HK-2 (cell line): ENCODE measurements around the gene OR2L2.
"Not testable (repeated sequence)": the region's sequence is repeated elsewhere in the genome, so short reads cannot be mapped to it uniquely, and the experiment has no call there.

Experiments used
- DNase-seq: peaks from one replicate; pipeline ENCODE4 v3.0.0-alpha.2; 2018; ENCODE audit not compliant: unreplicated experiment

The OR2L2 gene, protein sequence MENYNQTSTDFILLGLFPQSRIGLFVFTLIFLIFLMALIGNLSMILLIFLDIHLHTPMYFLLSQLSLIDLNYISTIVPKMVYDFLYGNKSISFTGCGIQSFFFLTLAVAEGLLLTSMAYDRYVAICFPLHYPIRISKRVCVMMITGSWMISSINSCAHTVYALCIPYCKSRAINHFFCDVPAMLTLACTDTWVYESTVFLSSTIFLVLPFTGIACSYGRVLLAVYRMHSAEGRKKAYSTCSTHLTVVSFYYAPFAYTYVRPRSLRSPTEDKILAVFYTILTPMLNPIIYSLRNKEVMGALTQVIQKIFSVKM

DNA sequence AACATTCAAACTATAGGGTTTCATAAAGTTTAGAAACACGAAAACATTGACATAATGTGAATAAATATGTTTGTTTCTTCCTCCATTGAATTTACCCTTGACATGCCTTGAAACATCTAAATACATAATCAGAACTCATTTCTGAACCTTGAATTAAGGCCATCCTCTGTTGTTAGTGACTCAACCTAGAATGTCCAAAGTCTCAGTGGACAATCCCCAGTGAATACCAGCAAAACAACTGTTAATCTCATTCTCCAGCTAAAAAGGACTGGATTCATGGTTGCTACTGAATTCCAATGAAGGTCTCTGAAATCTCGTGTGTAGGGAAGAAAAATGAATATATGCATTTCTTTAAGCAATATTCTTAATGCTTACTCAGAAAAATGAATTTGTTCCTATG lies at the start of gene OR2L2:
Gene OR2L2, plus strand, starts transcription at position 301 of the 400 bp plus-strand sequence. CDS start 8,198 bp downstream, outside the sequence.
- no peak for DNase-seq

DNA sequence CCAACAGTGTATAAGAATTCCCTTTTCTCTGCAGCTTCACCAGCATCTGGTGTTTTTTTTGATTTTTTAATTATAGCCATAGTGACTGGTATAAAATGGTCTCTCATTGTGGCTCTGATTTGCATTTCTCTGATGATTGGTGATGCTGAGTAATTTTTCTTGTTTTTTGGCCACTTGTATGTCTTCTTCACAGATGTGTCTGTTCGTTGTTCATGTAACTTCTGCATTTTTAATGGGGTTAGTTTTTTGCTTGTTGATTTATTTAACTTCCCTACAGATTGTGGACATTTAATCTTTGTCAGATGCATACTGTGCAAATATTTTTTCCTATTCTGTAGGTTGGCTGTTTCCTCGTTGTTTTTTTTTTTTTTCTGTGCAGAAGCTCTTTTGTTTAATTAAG lies 36.9 kb upstream of the OR2L2 start:
- DNase-seq = no peak

DNA sequence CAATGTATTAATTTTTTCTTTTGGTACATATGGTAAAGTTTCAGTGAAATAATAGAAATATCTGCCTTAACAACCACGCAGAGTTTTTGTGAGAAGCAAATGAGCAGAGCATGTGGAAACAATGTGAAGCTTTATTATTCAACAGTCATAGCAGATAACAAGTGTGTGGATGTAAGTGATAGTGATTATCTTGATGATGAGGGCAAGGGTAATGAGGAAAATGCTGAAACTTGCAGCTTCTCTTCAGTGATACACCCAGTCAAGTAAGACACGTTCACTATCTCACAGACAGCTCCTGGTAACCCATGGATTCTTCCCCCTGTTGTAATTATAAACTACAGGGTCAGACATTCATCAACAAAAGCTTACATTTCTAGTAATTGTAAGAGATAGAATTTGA lies 31.1 kb upstream of the OR2L2 start:
- no peak for DNase-seq

DNA sequence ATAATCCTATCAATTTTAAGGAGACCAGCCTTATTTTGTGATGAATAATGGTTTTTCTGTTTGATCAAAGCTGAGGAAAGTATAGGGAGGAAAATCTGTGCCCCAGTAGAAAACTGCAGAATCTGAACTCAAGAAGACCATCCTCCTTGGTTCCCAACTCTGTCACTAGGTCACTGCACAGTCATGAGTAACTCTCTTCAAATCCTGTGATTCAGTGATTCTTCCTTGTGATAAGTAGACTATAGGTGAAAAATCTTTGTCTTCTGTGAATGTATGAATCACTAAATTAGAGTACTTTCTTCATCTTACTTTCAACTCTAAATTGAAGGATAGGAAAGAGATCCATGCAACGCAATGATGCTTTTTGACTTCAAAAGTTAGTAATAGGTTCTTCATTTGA lies 29.7 kb upstream of the OR2L2 start:
- DNase-seq = no peak

DNA sequence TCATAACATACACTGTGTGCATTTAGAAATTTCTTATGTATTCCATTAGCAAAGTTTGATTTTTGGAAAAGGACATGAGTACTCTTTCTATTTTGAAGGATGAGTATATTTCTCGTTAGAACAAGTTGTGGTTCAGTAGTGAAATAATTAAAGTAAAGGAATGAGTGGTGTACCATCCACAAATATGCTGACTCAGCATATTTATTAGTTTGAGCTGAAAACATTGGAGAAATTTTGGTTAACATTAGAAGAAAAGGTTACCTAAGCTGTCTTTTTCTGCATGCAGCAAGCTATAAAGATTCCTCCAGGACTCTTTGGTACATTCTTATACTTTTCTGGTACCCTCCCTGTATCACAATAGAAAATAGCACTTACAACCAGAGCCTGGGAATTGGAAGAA lies 22.1 kb upstream of the OR2L2 start:
- no peak for DNase-seq

DNA sequence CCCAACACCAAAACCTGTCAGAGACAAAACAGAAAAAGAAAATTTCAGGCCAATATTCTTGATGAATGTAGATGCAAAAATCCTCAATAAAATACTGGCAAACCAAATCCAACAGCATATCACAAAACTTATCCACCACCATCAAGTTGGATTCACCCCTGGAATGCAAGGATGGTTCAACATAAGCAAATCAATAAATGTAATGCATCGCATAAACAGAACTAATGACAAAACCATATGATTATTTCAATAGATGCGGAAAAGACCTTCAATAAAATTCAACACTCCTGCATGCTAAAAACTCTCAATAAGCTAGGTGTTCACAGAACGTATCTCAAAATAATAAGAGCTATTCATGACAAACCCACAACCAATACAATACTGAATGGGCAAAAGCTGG lies 20.2 kb upstream of the OR2L2 start:
- no peak for DNase-seq

DNA sequence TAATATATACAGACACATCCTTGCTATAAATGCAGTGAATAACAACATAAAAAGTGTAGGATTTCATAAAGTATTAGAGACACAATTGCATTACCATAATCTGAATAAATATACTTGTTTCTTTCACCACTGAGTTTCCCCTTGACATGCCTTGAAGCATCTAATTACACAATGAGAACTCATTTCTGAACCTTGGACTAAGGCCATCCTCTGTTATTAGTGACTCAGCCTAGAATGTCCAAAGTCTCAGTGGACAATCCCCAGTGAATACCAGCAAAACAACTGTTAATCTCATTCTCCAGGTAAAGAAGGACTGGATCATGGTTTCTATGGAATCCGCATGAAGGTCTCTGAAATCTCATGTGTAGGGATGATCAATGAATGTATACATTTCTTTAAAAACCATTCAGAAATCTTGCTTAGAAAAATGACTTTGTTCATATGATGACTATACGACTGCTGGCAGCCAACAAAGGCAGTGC lies 16.6 kb upstream of the OR2L2 start, which contains the start of gene OR2L5:
Gene OR2L5, plus strand, starts transcription at position 432 of the 482 bp plus-strand sequence. CDS start 8,288 bp downstream, outside the sequence.
- no peak for DNase-seq

DNA sequence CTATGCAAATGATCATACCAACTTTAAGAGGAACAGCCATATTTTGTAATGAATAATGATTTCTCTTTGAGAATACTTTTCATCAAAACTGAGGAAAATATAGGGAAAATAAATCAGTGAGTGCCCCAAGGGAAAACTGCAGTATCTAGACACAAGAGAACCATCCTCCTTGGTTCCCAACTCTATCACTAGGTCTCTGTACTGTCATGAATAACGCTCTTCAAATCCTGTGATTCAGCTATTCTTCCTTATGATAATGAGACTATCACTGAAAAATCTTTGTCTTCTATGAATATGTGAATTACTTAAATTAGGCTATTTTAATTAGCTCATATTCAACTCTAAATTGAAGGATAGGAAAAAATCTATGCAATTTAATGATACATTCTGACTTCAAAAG lies 14.1 kb upstream of the OR2L2 start:
- DNase-seq = no peak

DNA sequence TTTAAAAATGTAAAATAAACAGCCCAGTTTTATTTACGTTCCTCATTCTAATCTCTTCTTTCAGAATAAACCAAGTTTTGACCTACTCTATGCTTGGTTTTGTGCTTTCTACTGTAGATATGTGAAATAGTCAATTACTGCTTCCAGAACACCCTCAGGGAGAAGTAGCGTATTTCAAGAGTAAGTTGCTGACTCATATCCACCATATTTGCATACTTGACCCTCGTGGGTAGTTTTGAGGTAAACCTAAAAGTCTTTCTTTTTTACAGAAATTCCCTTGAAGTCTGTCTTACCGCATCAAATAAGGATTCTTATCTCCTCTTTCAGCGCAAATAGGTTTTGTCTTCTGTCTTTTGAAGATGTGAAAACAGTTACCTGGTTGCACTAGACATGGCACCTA lies 15.3 kb downstream of the OR2L2 start:
- no peak for DNase-seq

DNA sequence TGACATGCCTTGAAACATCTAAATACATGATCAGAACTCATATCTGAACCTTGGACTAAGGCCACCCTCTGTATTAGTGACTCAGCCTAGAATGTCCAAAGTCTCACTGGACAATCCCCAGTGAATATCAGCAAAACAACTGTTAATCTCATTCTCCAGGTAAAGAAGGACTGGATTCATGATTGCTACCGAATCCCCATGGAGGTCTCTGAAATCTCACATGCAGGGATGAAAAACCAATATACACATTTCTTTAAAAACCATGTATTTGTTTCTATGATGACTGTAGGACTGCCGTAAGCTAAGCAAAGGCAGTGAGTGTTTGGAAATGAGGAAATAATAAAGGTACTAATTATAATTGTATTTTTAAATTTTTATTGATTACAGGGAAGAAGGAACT lies 16.7 kb downstream of the OR2L2 start, which contains the start of gene OR2L3:
Gene OR2L3, plus strand, starts transcription at position 301 of the 400 bp plus-strand sequence. CDS start 13,846 bp downstream, outside the sequence.
- no peak for DNase-seq

DNA sequence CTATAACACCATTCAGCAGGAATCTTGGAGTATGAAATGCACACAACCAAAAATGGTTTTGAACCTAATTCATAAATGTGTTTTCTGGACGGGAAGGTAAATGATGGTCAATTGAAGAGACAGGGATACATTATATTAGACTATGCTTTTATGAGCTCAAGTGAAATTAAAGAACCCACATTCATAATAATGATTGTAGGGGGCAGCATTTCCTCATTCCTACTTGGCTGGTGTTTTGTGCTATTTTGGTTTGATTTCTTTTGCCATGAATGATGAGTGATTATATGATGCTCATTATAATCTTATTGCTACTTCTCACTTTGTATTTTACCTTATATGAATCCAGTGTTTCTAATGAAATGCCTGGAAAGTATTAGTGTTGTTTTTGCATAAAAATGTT lies 17.1 kb downstream of the OR2L2 start:
- no peak for DNase-seq

DNA sequence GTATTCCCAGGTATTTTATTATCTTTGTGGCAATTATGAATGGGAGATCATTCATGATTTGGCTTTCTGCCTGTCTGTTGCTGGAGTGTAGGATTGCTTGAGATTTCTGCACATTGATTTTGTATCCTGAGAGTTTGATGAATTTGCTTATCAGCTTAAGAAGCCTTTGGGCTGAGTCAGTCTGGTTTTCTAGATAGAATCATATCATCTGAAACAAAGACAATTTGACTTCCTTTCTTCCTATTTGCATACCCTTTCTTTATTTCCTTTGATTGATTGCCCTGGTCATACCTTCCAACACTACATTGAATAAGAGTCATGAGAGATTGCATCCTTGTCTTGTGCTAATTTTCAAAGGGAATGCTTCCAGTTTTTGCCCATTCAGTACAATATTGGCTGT lies 24.8 kb downstream of the OR2L2 start:
- no peak for DNase-seq

DNA sequence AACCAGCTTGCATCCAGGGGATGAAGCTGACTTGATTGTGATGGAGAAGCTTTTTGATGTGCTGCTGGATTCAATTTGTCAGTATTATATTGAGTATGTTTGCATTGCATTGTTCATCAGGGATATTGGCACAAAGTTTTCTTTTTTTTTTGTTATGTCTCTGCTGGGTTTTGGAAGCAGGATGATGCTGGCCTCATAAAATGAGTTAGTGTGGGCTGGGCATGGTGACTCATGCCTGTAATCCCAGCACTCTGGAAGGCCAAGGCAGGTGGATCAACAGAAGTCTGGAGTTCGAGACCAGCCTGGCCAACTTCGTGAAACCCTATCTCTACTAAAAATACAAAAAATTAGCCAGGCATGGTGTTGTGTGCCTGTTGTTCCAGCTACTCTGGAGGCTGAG lies 25.4 kb downstream of the OR2L2 start:
- DNase-seq = no peak

DNA sequence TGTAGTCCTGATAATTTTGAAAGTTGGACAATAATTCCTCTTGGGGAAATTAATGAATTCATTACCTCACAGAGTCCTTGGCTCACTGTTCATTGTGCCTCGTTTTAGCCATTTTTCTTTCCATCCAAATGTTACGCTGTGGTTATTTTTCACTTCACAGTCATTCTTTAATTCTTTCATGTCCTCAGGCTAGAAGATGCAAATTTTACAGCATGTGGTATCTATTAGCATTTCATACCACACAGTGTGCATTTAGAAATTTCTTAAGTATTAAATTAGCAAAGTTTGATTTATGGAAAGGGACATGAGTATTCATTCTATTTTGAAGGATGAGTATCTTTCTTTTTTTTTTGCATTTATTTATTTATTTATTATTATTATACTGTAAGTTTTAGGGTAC lies 35.2 kb downstream of the OR2L2 start:
- DNase-seq = no peak

DNA sequence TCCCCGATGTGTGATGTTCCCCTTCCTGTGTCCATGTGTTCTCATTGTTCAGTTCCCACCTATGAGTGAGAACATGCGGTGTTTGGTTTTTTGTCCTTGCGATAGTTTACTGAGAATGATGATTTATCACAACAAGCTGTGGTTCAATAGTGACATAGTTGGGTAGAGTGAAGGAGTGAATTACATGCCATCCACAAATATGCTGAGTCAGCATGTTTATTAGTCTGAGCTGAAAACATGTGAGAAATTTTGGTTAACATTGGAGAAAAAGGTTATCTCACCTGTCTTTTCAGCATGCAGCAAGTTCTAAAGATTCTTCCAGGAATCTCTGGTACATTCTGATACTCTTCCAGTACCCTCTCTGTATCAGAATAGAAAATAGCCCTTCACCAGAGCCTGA lies 35.7 kb downstream of the OR2L2 start:
- no peak for DNase-seq

DNA sequence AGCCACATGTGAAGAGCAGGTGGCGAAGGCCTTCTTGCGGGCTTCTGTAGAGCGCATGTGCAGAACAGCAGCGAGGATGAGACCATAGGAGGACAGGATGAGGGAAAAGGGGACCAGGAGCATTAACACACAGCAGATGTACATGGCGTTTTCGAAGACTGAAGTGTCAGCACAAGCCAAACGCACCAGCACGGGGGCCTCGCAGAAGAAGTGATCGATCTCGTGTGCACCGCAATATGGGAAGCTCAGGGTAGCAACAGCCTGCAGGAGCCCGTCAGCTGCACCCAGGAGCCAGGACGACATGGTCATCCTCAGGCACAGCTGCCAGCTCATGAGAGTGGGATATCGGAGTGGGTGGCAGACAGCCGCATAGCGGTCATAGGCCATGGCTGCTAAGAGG lies 54.0 kb downstream of the OR2L2 start:
- not testable (repeated sequence) for DNase-seq
